GM21825 (cell line): ENCODE results near the gene OR51B5.
"Not testable (repeated sequence)": the region's sequence is repeated elsewhere in the genome, so short reads cannot be mapped to it uniquely, and the experiment has no call there.

Source experiments
- ATAC-seq: cut with Tn5 transposase; IDR thresholded peaks from one replicate; pipeline ENCODE4 v1.9.1; 2021; ENCODE audit warnings: mild to moderate bottlenecking, moderate library complexity; ENCODE audit not compliant: unreplicated experiment

The OR51B5 gene

DNA sequence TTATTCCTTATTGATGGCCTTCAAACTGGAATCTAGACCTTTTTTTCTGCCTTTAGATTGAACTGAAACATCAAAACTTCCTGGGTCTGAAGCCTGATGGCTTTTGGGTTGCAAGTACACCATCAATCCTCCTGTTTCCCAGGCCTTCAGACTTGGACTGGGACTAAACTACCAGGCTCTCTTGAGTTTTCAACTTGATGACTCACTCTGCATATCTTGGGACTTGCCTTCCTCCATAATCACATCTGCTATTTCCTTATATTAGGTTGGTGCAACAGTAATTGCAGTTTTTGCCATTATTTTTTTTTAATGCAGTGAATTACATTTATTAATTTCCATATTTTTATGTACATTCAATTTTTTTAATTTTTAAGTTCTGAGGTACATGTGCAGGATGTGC is 7.0 kb downstream of the OR51B5 start:
- ATAC-seq, result no peak

- ATAC-seq, result no peak
Measured at GRCh38 chr11:5335170-5335569, 8.2 kb downstream of the OR51B5 start.

DNA sequence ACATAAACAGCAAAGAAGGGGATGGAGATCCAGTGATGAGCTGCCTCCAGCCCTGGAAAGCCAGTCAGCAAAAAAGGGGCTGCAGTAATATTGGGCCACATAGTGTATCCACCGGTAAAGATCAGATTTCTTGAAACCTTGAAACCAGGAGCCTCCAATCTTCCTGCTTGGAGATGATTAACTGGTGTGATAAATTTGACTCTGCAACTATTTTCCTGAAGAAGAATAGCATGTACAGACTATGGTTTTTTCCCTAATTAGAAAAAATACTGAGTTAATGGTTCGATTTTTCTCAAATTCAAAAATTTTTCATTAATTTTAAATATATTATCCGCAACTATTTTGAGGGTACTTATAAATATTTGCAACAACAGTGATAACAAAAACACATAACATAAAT is 19.1 kb downstream of the OR51B5 start, which contains the start of gene OR51B2:
TSS of gene OR51B2 (minus strand) at position 101 of the 400 bp plus-strand sequence. CDS start at position 101, 0 bp downstream.
- ATAC-seq, result no peak

DNA sequence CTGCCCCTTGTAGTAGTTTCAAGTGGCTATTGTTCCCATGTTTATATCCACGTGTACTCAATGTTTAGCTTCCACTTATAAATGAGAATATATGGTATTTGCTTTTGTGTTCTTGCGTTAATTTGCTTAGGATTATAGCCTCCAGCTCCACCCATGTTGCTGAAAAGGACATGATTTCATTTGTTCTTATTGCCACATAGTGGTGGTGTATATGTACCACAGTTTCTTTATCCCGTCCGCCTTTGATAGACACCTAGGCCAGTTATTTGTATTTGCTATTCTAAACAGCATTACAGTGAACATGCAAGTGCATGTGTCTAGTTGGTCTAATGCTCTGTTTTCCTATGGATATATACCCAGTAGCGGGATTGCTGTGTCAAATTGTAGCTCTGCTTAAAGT is 26.0 kb downstream of the OR51B5 start:
- no peak for ATAC-seq

- not testable (repeated sequence) for ATAC-seq
Measured at GRCh38 chr11:5313326-5314023, 29.8 kb downstream of the OR51B5 start.

GRCh38 chr11:5310423-5310822 is 32.9 kb downstream of the OR51B5 start:
- no peak for ATAC-seq

DNA sequence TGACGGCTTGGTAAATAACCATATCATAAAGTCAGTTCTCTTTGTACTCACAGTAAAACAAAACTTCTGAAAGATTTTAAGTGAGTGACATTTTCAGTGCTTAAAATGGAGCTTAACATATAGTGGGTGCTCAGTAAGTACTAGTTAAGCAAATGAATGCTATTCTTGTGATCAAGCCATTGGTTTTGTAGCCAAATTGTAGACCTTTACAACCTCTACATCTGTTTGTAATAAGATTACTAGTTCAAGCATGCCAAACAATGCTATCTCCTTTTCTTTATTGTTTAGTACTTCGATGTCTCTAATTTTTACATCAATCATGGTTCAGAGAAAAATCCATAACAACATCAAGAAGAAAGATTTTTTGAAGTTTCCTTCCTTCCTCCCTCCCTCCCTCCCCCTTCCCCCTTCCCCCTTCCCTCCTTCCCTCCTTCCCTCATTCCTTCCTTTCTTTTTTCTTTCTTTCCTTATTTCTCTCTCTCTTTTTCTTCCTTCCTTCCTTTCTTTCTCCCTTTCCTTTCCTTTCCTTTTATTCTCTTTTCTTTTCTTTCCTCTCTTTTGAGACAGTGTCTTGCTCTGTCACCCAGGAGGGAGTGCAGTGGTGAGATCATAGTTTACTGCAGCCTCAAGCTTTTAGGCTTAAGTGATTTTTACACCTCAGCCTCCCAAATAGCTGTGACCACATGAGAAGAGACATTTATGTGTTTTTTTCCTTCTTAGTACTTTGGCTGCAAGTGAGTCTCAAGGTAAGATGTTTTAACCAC is 35.9 kb downstream of the OR51B5 start:
- ATAC-seq, result no peak

DNA sequence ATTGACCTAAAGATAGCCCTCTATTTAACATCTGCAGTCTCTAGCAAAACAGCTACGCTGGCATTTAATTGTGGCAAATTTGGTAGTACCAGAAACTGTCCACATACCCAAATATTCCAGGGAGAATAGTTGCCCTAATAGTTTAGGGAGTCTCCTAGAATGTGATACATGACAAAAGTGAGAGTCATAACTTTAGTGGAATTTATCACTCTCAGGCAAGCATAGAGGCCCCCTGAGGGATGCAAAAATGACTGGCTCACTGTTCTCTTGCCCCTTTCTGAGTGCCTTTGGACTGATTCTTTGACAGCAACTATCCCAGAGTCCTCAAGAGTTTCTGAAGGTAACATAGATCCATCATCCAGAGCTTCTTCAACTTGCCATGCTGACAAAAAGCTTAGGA is 39.3 kb downstream of the OR51B5 start:
- ATAC-seq, result no peak

GRCh38 chr11:5303626-5304025 is 39.7 kb downstream of the OR51B5 start:
- no peak for ATAC-seq

DNA sequence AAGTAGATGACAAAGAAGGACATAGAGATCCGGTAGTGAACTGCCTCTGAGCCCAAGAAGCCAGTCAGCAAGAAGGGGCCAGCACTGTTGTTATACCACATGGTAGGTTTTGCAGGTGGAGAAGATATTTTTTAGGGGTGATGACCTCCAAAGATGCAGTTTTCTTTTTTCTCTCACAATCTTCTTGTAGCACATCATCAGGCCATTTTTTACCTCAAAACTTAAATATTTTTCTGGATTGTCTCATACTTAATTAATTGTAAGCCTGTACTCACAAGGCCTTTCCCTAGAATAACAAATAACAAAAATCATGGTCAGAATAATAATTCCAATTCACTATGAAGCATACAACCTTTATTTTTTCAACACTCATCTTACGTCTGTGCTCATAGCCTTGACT is 41.5 kb downstream of the OR51B5 start, which contains the start of gene OR51B4:
TSS of gene OR51B4 (minus strand) at position 101 of the 400 bp plus-strand sequence. CDS start at position 101, 0 bp downstream.
- no peak for ATAC-seq

DNA sequence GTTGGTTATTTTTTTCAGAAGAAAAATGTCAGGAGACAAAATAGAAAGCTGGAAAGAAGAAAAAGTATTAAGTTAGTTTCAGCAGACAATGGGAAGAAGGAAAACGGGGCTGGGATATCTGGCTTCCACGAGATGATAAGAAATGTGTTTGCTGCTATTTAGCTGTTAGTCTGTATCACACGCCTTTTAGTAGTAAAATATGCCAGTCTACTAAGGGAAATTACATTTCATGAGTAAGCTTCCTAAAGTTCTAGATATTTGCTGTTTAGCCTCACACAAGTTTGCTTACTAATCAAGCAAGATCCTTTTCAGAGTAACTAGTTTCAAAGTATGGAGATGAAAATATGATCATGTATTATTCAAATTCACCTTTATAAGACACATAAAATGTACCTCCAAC is 43.1 kb downstream of the OR51B5 start:
- no peak for ATAC-seq

GRCh38 chr11:5298451-5298850 is 44.9 kb downstream of the OR51B5 start:
- no peak for ATAC-seq

DNA sequence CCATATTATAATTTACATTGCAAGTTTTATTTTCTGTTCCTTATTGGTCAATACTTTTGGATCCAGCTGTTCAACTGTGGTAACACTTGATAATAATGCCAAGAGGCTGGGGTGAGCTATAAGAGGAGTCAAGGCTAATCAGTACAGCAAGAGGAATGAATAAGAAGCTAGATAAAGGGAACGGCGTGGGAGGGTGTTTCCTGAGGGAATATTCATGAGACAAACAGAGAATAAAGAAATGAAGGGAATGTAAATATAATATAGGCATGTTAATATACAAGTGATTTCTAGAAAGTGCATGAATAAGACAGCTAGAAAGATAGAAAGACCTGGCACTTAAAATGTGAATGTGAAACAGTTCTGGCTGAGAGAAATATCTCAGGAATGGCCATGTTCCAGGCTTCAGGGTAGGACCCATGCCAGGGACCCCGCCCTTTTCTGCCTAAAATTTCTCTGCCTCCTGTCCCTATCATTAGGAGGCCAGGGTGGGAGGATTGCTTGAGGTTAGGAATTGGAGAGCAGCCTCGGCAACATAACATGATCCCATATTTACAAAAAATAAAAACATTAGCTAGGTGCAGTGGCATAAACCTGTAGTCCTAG is 45.5 kb downstream of the OR51B5 start:
- ATAC-seq, result no peak

DNA sequence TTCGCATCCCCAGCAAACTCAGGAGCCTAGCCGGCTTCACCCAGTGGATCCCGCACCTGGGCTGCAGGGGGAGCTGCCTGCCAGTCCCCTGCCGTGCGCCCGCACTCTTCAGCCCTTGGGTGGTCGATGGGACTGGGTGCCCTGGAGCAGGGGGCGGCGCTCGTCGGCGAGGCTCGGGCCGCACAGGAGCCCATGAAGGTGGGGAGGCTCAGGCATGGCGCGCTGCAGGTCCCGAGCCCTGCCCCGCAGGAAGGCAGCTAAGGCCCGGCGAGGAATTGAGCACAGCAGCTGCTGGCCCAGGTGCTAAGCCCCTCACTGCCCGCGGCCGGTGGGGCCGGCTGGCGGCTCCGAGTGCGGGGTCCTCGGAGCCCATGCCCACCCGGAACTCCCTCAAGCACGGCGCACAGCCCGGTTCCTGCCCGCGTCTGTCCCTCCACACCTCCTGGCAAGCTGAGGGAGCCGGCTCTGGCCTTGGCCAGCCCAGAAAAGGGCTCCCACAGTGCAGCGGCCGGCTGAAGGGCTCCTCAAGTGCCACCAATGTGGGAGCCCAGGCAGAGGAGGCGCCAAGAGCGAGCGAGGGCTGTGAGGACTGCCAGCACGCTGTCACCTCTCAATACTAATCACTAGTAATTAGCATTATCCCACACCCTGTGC is 48.9 kb downstream of the OR51B5 start:
- not testable (repeated sequence) for ATAC-seq

- no peak for ATAC-seq
Measured at GRCh38 chr11:5293028-5293427, 50.3 kb downstream of the OR51B5 start.
